HG03571 (cell line): Measurements from ENCODE around the gene MUL1.

ENCODE experiments used
- ATAC-seq: cut with Tn5 transposase; IDR thresholded peaks from one replicate; pipeline ENCODE4 v1.9.1; 2021; ENCODE audit not compliant: unreplicated experiment

The MUL1 gene

GRCh38 chr1:20472860-20473711 is 34.9 kb downstream of the MUL1 start:
- no peak for ATAC-seq

GRCh38 chr1:20472121-20472520 is 35.8 kb downstream of the MUL1 start:
- ATAC-seq = no peak

DNA sequence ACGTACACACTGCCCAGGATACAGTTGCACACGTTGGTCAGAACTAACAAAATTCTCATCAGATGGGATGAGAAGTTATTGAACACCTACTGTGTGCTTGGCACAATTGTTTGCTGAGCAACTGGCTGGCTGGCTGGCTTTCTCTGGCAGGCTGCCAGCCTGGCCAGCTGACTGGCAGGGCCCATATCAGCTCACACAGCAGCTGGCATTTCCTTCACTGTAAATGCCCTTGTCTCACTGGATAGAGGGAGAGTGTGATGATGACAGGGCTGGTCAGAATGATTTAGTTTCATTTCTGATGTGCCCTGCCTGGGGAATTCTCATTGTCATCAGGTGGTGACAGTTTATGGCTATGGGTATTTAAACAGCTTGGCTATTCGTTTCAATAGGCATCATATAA is 37.8 kb downstream of the MUL1 start:
- no peak for ATAC-seq

- no peak for ATAC-seq
Observed at GRCh38 chr1:20469406-20470076, 38.4 kb downstream of the MUL1 start.

GRCh38 chr1:20466273-20466672 is 41.7 kb downstream of the MUL1 start:
- no peak for ATAC-seq

GRCh38 chr1:20465187-20465586 is 42.8 kb downstream of the MUL1 start:
- ATAC-seq = no peak

DNA sequence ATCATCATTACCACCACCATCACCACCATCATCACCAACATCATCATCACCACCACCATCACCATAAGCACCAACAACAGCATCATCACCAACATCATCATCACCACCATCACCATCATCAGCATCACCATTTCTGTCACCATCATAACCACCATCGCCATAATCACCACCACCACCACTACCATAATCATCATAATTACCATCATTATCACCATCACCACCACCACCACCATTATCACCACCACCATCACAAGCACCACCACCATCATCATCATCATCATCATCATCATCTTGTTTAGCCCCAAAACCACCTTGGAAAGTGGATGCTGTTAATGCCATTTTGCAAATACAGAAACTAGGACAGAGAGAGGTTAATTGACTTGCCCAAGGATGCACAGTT is 44.4 kb downstream of the MUL1 start:
- no peak for ATAC-seq

DNA sequence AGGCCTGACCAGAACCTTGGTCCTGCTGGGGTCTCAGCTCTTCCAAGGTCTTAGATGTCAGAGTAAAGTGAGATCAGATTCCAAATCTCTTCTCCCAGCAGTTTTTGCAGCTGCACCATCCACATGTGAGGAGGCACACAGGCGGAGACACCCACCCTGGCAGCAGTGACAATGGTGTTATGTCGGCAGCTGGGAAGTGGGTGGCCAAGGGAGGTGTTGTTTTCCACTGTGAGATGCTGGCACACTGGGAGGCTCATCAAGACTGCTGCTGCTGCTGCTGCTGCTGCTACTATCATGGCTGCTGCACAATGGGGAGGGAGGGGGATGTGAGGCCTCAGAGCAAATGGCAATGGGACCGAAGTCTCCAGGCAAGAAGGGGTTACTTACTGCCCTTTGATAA is 45.6 kb downstream of the MUL1 start:
- ATAC-seq = no peak

DNA sequence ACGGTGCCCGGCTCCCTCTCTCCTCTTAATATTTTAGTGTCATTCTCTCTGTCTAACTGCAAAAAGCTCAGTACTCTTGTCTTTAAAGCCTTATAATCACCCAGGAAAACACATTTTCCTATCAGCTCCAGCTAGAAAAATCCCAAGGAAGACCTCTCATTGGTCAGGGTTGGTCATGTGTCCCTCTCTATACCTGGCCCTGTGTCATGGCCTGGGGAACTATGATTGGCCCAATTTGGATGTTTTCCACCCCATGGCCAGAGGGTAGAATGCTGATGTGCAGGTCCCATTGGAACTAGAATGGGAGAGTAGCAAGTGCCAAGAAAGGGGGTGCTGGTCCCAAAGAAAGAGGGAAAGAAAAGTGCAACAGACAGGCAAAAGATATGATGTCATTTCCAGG is 49.2 kb downstream of the MUL1 start:
- no peak for ATAC-seq

DNA sequence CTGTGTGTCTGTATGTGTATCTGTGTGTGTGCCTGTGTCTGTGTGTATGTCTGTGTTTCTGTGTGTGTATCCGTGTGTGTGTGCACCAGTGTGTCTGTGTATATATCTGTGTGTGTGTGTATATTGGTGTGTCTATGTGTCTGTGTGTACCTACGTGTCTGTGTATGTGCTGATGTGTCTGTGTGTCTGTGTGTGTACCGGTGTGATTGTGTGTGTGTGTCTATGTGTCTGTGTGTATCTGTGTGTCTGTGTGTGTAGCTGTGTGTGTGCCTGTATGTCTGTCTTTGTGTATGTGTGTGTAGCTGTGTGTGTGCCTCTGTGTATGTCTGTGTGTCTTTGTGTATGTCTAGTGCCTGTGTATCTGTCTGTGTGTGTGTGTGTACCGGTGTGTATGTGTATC is 53.9 kb downstream of the MUL1 start:
- no peak for ATAC-seq

DNA sequence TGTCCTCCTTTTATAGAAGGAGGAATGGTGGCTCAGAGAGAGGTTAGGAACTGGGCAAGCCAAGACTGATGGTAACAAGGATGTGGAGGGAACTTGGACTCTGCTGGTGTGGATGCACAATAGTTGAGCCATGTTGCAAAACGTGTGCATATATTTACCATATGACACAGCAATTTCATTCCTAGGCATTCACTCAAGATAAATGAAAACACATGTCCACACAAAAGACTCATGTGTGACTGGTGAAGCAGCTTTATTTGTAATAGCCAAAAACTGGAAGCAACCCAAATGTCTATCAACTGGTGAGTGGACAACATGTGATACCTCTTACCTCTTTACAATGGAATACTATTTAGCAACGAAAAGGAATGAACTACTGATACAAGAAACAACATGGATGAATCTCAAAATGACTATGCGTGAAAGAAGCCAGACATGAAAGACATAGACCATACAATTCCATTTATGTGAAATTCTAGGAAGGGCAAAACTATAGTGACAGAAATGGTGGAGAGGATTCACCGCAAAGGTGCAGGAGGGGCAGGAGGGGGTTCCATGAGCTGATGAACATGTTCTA is 58.1 kb downstream of the MUL1 start:
- ATAC-seq = no peak
